WTC11 (cell line): ENCODE data around the gene CLDN22.

Source experiments
- RORB ChIP-seq: fragments of 250-450 bp; sonication (Bioruptor Pico); IDR thresholded peaks from 2 replicates; pipeline ENCODE4 v1.9.0; 2021; ENCODE audit warnings: mild to moderate bottlenecking
- SMAD4 ChIP-seq: sonication (generic); formaldehyde crosslinking; IDR thresholded peaks from 2 replicates; pipeline ENCODE4 v1.8.0; 2022; ENCODE audit warnings: mild to moderate bottlenecking, missing genetic modification reagents
- SP1 ChIP-seq: sonication (generic); formaldehyde crosslinking; conservative IDR thresholded peaks from 2 replicates; pipeline ENCODE4 v1.8.1; 2022; ENCODE audit warnings: missing genetic modification reagents
- TCF7 ChIP-seq: sonication (generic); formaldehyde crosslinking; IDR thresholded peaks from 2 replicates; pipeline ENCODE4 v1.8.0; 2022; ENCODE audit warnings: mild to moderate bottlenecking, low read depth, missing genetic modification reagents, moderate library complexity
- ZNF138 ChIP-seq: sonication (generic); formaldehyde crosslinking; conservative IDR thresholded peaks from 2 replicates; pipeline ENCODE4 v1.8.1; 2022; ENCODE audit warnings: mild to moderate bottlenecking, moderate library complexity, missing genetic modification reagents
- TF ChIP-seq, protein P1 (sequence below): sonication (generic); formaldehyde crosslinking; IDR thresholded peaks from 2 replicates; pipeline ENCODE4 v1.8.1; 2022; ENCODE audit warnings: mild to moderate bottlenecking, missing genetic modification reagents, moderate library complexity, borderline replicate concordance
- TF ChIP-seq, protein P2 (sequence below): fragments of 200-600 bp; IDR thresholded peaks from 2 replicates; pipeline ENCODE4 v1.8.0; 2022; ENCODE audit warnings: antibody characterized with exemption

DNA sequence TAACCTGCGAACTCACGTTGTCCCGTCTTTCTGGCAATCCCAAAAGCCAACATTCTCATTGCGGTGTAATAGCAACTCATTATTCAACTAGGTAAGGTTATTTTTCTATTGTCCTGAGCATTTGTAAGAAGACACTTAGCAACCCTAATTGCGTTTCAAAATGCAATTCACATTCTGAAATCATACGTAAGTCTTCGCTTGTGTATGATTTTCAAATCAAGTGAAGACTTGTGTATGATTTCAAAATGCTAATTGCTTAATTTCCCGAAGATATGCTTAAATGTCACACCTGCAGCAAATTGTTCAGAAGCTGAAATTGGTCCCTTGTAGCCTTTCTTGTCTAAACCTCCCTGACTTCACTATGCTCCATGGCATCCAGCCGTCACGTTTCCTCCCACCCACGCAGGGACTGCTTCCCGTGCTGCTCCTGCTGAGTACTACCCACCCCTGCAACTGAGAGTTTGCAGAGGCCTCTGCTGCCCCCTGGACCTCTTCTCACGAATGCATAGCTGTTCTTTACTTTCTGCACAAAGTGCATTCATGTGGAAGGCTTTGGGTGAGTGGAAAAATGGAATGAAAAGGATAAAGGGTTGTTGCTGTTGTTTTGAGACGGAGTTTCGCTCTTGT lies 43.0 kb upstream of the CLDN22 start:
- TF ChIP-seq ZNF138 (CRISPR knock-in tag) (no peak), SP1 (CRISPR knock-in tag) (no peak), TCF7 (CRISPR knock-in tag) (no peak), RORB (CRISPR knock-in tag) (no peak), SMAD4 (no peak)
- TF ChIP-seq, protein P1, sequence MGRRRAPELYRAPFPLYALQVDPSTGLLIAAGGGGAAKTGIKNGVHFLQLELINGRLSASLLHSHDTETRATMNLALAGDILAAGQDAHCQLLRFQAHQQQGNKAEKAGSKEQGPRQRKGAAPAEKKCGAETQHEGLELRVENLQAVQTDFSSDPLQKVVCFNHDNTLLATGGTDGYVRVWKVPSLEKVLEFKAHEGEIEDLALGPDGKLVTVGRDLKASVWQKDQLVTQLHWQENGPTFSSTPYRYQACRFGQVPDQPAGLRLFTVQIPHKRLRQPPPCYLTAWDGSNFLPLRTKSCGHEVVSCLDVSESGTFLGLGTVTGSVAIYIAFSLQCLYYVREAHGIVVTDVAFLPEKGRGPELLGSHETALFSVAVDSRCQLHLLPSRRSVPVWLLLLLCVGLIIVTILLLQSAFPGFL (CRISPR knock-in tag), result no peak
- TF ChIP-seq, protein P2, sequence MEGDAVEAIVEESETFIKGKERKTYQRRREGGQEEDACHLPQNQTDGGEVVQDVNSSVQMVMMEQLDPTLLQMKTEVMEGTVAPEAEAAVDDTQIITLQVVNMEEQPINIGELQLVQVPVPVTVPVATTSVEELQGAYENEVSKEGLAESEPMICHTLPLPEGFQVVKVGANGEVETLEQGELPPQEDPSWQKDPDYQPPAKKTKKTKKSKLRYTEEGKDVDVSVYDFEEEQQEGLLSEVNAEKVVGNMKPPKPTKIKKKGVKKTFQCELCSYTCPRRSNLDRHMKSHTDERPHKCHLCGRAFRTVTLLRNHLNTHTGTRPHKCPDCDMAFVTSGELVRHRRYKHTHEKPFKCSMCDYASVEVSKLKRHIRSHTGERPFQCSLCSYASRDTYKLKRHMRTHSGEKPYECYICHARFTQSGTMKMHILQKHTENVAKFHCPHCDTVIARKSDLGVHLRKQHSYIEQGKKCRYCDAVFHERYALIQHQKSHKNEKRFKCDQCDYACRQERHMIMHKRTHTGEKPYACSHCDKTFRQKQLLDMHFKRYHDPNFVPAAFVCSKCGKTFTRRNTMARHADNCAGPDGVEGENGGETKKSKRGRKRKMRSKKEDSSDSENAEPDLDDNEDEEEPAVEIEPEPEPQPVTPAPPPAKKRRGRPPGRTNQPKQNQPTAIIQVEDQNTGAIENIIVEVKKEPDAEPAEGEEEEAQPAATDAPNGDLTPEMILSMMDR, result no peak
